IMR-90 (cell line): ENCODE measurements around the gene SP8. TPM values are rescaled to one million over a fixed set of nuclear protein-coding genes. Genes with fewer than 3 reads are reported as not detected.

Source experiments
- ATAC-seq: fragments of 200-7000 bp; cut with Tn5 transposase; 2 replicates; pipeline ENCODE4 v1.9.1; 2020; ENCODE audit warnings: low read depth, mild to moderate bottlenecking, moderate library complexity
- BruUV-seq: library from RNA; stranded (reverse); fragments of 400-500 nt; replicated peaks from 2 replicates; lab custom pipeline; 2021; lab: Mats Ljungman, UMichigan
- CTCF ChIA-PET: fragments of 300-600 bp; formaldehyde crosslinking; extraction: SDS; loops from one replicate; lab custom pipeline; 2021; ENCODE audit warnings: antibody characterized with exemption; lab: Yijun Ruan, JAX
- POLR2A ChIA-PET: fragments of 300-600 bp; sonication (Branson Sonifier 250); formaldehyde crosslinking; loops from one replicate; lab custom pipeline; 2022; ENCODE audit warnings: antibody characterized with exemption; ENCODE audit not compliant: unreplicated experiment; lab: Charles Lee
- DNase-seq: peaks from one replicate; pipeline ENCODE4 v3.0.0; 2013
- H2AFZ ChIP-seq: replicated peaks from 2 replicates; pipeline ENCODE3; 2013; ENCODE audit warnings: low read length, mild to moderate bottlenecking; ENCODE audit not compliant: poor library complexity
- H2AK5ac ChIP-seq: 2 replicates; pipeline ENCODE4 v1.6.1; 2013; ENCODE audit warnings: low read depth, low read length, inconsistent platforms
- H2AK9ac ChIP-seq: replicated peaks from 2 replicates; pipeline ENCODE3; 2013; ENCODE audit warnings: mild to moderate bottlenecking, low read depth, low read length, moderate library complexity; ENCODE audit not compliant: poor library complexity
- H2BK120ac ChIP-seq: 2 replicates; pipeline ENCODE4 v1.6.1; 2013; ENCODE audit warnings: low read depth, low read length, inconsistent platforms
- H2BK15ac ChIP-seq: 3 replicates; pipeline ENCODE4 v1.6.1; 2013; ENCODE audit warnings: low read depth, low read length, inconsistent platforms
- H2BK20ac ChIP-seq: 2 replicates; pipeline ENCODE4 v1.6.1; 2013; ENCODE audit warnings: low read depth, mild to moderate bottlenecking, inconsistent platforms, low read length, moderate library complexity
- H2BK5ac ChIP-seq: 2 replicates; pipeline ENCODE4 v1.6.1; 2013; ENCODE audit warnings: mild to moderate bottlenecking, low read depth, low read length, inconsistent platforms; ENCODE audit not compliant: poor library complexity, severe bottlenecking
- H3K14ac ChIP-seq: replicated peaks from 2 replicates; pipeline ENCODE4 v1.6.1; 2013; ENCODE audit warnings: low read depth, low read length, inconsistent platforms
- H3K18ac ChIP-seq: 2 replicates; pipeline ENCODE4 v1.6.1; 2013; ENCODE audit warnings: low read depth, low read length, control low read depth
- H3K23ac ChIP-seq: 2 replicates; pipeline ENCODE4 v1.6.1; 2013; ENCODE audit warnings: low read depth, low read length, inconsistent platforms
- H3K27ac ChIP-seq: 2 replicates; pipeline ENCODE4 v1.5.1; 2013; ENCODE audit warnings: mild to moderate bottlenecking, control low read depth, low read length; ENCODE audit not compliant: insufficient read depth
- H3K27me3 ChIP-seq: 2 replicates; pipeline ENCODE4 v1.6.1; 2013; ENCODE audit warnings: low read length; ENCODE audit not compliant: control insufficient read depth, insufficient read depth
- H3K36me3 ChIP-seq: 2 replicates; pipeline ENCODE4 v1.6.1; 2013; ENCODE audit warnings: low read length, mixed read lengths; ENCODE audit not compliant: control insufficient read depth, insufficient read depth
- H3K4ac ChIP-seq: 2 replicates; pipeline ENCODE4 v1.6.1; 2013; ENCODE audit warnings: low read depth, low read length, inconsistent platforms
- H3K4me1 ChIP-seq: 2 replicates; pipeline ENCODE4 v1.6.1; 2013; ENCODE audit warnings: low read length, mixed read lengths; ENCODE audit not compliant: control insufficient read depth, insufficient read depth
- H3K4me2 ChIP-seq: 2 replicates; pipeline ENCODE4 v1.6.1; 2013; ENCODE audit warnings: low read depth, mild to moderate bottlenecking, control low read depth, low read length, moderate library complexity
- H3K4me3 ChIP-seq: 2 replicates; pipeline ENCODE4 v1.5.1; 2013; ENCODE audit warnings: low read depth, mild to moderate bottlenecking, control low read depth, low read length, moderate library complexity; ENCODE audit not compliant: insufficient read depth
- H3K56ac ChIP-seq: 2 replicates; pipeline ENCODE4 v1.6.1; 2013; ENCODE audit warnings: low read length, inconsistent platforms; ENCODE audit not compliant: insufficient read depth; ENCODE audit errors: extremely low read depth
- H3K79me1 ChIP-seq, 2 experiments: 2 replicates each; pipeline ENCODE4 v1.6.1; 2013; ENCODE audit warnings: low read length in 2 of 2, inconsistent platforms in 1 of 2, low read depth in 1 of 2
- H3K9ac ChIP-seq: 2 replicates; pipeline ENCODE4 v1.6.1; 2013; ENCODE audit warnings: low read depth, low read length, control low read depth
- H3K9me1 ChIP-seq: 2 replicates; pipeline ENCODE4 v1.6.1; 2013; ENCODE audit warnings: low read length, inconsistent platforms; ENCODE audit not compliant: insufficient read depth
- H3K9me3 ChIP-seq: 2 replicates; pipeline ENCODE4 v1.6.1; 2013; ENCODE audit warnings: low read length; ENCODE audit not compliant: control insufficient read depth, insufficient read depth
- H4K20me1 ChIP-seq: 2 replicates; pipeline ENCODE4 v1.6.1; 2013; ENCODE audit warnings: low read length, inconsistent platforms; ENCODE audit not compliant: insufficient read depth
- H4K5ac ChIP-seq: 2 replicates; pipeline ENCODE4 v1.6.1; 2013; ENCODE audit warnings: mild to moderate bottlenecking, low read depth, low read length, control low read depth
- H4K8ac ChIP-seq, 2 experiments: 2 replicates each; pipeline ENCODE4 v1.6.1; 2013; ENCODE audit warnings: low read depth in 2 of 2, low read length in 2 of 2, control low read depth in 1 of 2, inconsistent platforms in 1 of 2
- H4K91ac ChIP-seq: 2 replicates; pipeline ENCODE4 v1.6.1; 2013; ENCODE audit warnings: low read depth, low read length, inconsistent platforms; ENCODE audit not compliant: insufficient read depth
- BHLHE40 ChIP-seq: fragments of 150-350 bp; IDR thresholded peaks from 2 replicates; pipeline ENCODE4 v1.6.1; 2016; ENCODE audit warnings: mild to moderate bottlenecking, low read depth, low read length
- CEBPB ChIP-seq: IDR thresholded peaks from 2 replicates; pipeline ENCODE4 v1.6.1; 2012; ENCODE audit warnings: low read depth, low read length, improper control_type of control experiment
- CHD1 ChIP-seq: IDR thresholded peaks from 2 replicates; pipeline ENCODE4 v1.6.1; 2012; ENCODE audit warnings: low read depth, low read length, improper control_type of control experiment
- FOS ChIP-seq: fragments of 150-350 bp; IDR thresholded peaks from 2 replicates; pipeline ENCODE4 v1.6.1; 2016; ENCODE audit warnings: low read depth, low read length
- MAFK ChIP-seq: IDR thresholded peaks from 2 replicates; pipeline ENCODE4 v1.6.1; 2012; ENCODE audit warnings: low read depth, low read length, improper control_type of control experiment
- MAZ ChIP-seq: IDR thresholded peaks from 2 replicates; pipeline ENCODE4 v1.6.1; 2012; ENCODE audit warnings: low read depth, mild to moderate bottlenecking, low read length, improper control_type of control experiment, moderate library complexity, borderline replicate concordance
- MXI1 ChIP-seq: IDR thresholded peaks from 2 replicates; pipeline ENCODE4 v1.6.1; 2012; ENCODE audit warnings: low read depth, mild to moderate bottlenecking, low read length, moderate library complexity, borderline replicate concordance
- NFE2L2 ChIP-seq: fragments of 150-350 bp; IDR thresholded peaks from 2 replicates; pipeline ENCODE4 v1.6.1; 2016; ENCODE audit warnings: low read depth, mild to moderate bottlenecking, low read length
- POLR2A ChIP-seq: IDR thresholded peaks from 2 replicates; pipeline ENCODE4 v1.6.1; 2012; ENCODE audit warnings: mild to moderate bottlenecking, low read depth, low read length
- RAD21 ChIP-seq: IDR thresholded peaks from 2 replicates; pipeline ENCODE4 v1.6.1; 2012; ENCODE audit warnings: low read length, improper control_type of control experiment
- RCOR1 ChIP-seq: IDR thresholded peaks from 2 replicates; pipeline ENCODE4 v1.6.1; 2012; ENCODE audit warnings: mild to moderate bottlenecking, low read length, improper control_type of control experiment; ENCODE audit not compliant: insufficient replicate concordance
- RFX5 ChIP-seq: IDR thresholded peaks from 2 replicates; pipeline ENCODE4 v1.8.0; 2012; ENCODE audit warnings: low read depth, mild to moderate bottlenecking, low read length, moderate library complexity
- SMC3 ChIP-seq: fragments of 150-350 bp; IDR thresholded peaks from 2 replicates; pipeline ENCODE4 v1.6.1; 2016; ENCODE audit warnings: low read depth, mild to moderate bottlenecking, antibody characterized with exemption, low read length, moderate library complexity
- WGBS, 2 experiments: methylation state at CpG; one replicate each; pipeline versions ENCODE4 v1.1.5 to v1.1.7; 2013; ENCODE audit warnings: missing lambda C conversion rate in 2 of 2; ENCODE audit not compliant: insufficient read length in 1 of 2; ENCODE audit errors: extremely low coverage in 2 of 2; 5-methylcytosine and 5-hydroxymethylcytosine counted together
- dilution Hi-C: fragments of 300-500 bp; cut with HindIII; formaldehyde crosslinking; loops from one replicate; pipeline ENCODE4 v1.14.3; 2018; ENCODE audit warnings: low sequenced_read_pairs; ENCODE audit not compliant: unreplicated experiment
- in situ Hi-C: fragments of 300-500 bp; cut with MboI; formaldehyde crosslinking; loops from 3 replicates; pipeline ENCODE4 v1.14.3; 2019; ENCODE audit warnings: low sequenced_read_pairs, inconsistent platforms, mixed read lengths
- intact Hi-C: fragments of 100-400 bp; cut with micrococcal nuclease; formaldehyde crosslinking; loops from 2 replicates; pipeline ENCODE4 v1.10.0; 2022
- polyA plus RNA-seq, 3 experiments: library from polyadenylated mRNA; depleted of rRNA; stranded (reverse); fragments of >200 nt; gene quantifications; 2 replicates each; pipeline ENCODE4 v1.2.3, GENCODE V29; 2012; ENCODE audit warnings: low replicate concordance in 1 of 3
- total RNA-seq: library from RNA; depleted of rRNA; stranded (reverse); fragments of >200 nt; gene quantifications from 2 replicates; pipeline ENCODE4 v1.2.3, GENCODE V29; 2012
- TF ChIP-seq, protein P1 (sequence below): fragments of 150-350 bp; IDR thresholded peaks from 2 replicates; pipeline ENCODE4 v1.6.1; 2016; ENCODE audit warnings: low read depth, mild to moderate bottlenecking, low read length, moderate library complexity, borderline replicate concordance

The SP8 gene
- total and polyA plus RNA-seq, 2 of the 4 experiments (the other 2 are of a cell fraction) = not detected

DNA sequence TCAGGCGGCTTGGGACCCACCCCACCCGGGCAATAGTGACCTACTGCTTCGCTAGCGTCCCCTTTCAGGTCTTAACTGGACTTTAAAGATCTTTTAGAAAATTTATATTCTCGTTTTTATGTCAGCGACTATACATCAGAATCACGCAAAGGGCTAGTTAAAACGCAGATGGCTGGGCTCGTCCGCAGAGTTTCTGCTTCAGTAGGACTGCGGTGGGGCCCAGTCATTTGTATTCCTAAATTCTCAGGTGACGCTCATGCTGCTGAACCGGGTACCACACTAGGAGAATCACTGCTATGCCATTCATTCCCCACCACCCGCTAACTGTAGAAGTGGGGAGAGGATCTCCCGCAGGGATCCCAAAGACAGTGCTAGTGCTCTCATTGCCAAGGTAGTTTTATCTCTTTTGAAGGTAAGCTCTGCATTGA lies 12.0 kb upstream of the SP8 start:
- no peak overlapping the region for H4K5ac ChIP-seq
- H4K91ac ChIP-seq = no peak overlapping the region
- no peaks in the 10 kb centered on the region for H3K9me1 ChIP-seq
- CTCF ChIA-PET = no interaction called here
- peaks cover 40% of the 10 kb centered on the region for H3K27me3 ChIP-seq
- no peak overlapping the region for H3K9ac ChIP-seq
- no peak overlapping the region for H2BK5ac ChIP-seq
- dilution Hi-C loops (no loop called here), intact Hi-C loops (no loop called here), in situ Hi-C loops (no loop called here)
- DNase-seq (no peak), ATAC-seq (no peak)
- H3K36me3 ChIP-seq = no peaks in the 10 kb centered on the region
- peaks cover 4% of the 10 kb centered on the region; the same call in 1 of the 2 replicates for H3K4me1 ChIP-seq
- no peak overlapping the region for H2AK5ac ChIP-seq
- no peak overlapping the region for H2BK20ac ChIP-seq
- H4K8ac ChIP-seq = no peak overlapping the region
- H4K20me1 ChIP-seq = no peaks in the 10 kb centered on the region
- H3K4me3 ChIP-seq = no peak overlapping the region
- H2BK120ac ChIP-seq = no peak overlapping the region
- no peak overlapping the region for H2BK15ac ChIP-seq
- H3K56ac ChIP-seq = no peak overlapping the region
- H2AK9ac ChIP-seq = no peak overlapping the region
- no peaks in the 10 kb centered on the region for H3K79me1 ChIP-seq
- TF ChIP-seq CEBPB (no peak), RFX5 (no peak), BHLHE40 (no peak), RCOR1 (no peak), MAFK (no peak), NFE2L2 (no peak), POLR2A (no peak), SMC3 (no peak), MAZ (no peak), FOS (no peak), MXI1 (no peak), CHD1 (no peak), RAD21 (no peak)
- TF ChIP-seq, protein P1, sequence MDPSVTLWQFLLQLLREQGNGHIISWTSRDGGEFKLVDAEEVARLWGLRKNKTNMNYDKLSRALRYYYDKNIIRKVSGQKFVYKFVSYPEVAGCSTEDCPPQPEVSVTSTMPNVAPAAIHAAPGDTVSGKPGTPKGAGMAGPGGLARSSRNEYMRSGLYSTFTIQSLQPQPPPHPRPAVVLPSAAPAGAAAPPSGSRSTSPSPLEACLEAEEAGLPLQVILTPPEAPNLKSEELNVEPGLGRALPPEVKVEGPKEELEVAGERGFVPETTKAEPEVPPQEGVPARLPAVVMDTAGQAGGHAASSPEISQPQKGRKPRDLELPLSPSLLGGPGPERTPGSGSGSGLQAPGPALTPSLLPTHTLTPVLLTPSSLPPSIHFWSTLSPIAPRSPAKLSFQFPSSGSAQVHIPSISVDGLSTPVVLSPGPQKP = no peak
- H3K18ac ChIP-seq = no peak overlapping the region
- H3K27ac ChIP-seq = no peak overlapping the region
- no peak overlapping the region for H2AFZ ChIP-seq
- no peak overlapping the region for H3K4ac ChIP-seq
- H3K9me3 ChIP-seq = 0 out of 2 replicates have a peak, but pooled peaks cover 2% of the 10 kb centered on the region
- no TSS peak for BruUV-seq
- H3K23ac ChIP-seq = no peak overlapping the region
- POLR2A ChIA-PET = no interaction called here
- no peak overlapping the region; the same call in 1 of the 2 replicates for H3K4me2 ChIP-seq
- WGBS, 2 experiments = no CpG with 5 or more reads among the region's 15 CpGs
- H3K14ac ChIP-seq = no peak overlapping the region
